A549 (cell line): ENCODE results near the gene PORCN. TPM values are rescaled to one million over a fixed set of nuclear protein-coding genes. Genes with fewer than 3 reads are reported as not detected.

Source experiments
- ATAC-seq, 2 experiments: fragments of 200-7000 bp in 1 of 2; fragments of >200 bp in 1 of 2; cut with Nextera tagmentation in 1 of 2; cut with Tn5 transposase in 1 of 2; 3 replicates each; pipeline versions ENCODE4 v1.8.0 to v1.9.1; 2018 to 2020; ENCODE audit warnings: mild to moderate bottlenecking in 1 of 2, moderate library complexity in 1 of 2
- CTCF ChIA-PET: fragments of 300-600 bp; sonication (Branson Sonifier 250); formaldehyde crosslinking; extraction: SDS; loops from one replicate; lab custom pipeline; 2021; ENCODE audit warnings: antibody characterized with exemption, inconsistent platforms; lab: Yijun Ruan, JAX
- POLR2A ChIA-PET: fragments of 350-600 bp; formaldehyde crosslinking; extraction: SDS; loops from one replicate; lab custom pipeline; 2021; ENCODE audit warnings: antibody characterized with exemption, inconsistent platforms; lab: Yijun Ruan, JAX
- DNase-seq, 2 experiments: peaks; one replicate each; pipeline versions ENCODE4 v3.0.0 to v3.0.0-alpha.2; 2011 to 2016; ENCODE audit warnings: low read depth in 1 of 2, low spot score in 1 of 2
- FAIRE-seq: peaks from 2 replicates; lab custom pipeline; 2011; peaks lifted over from hg19 to GRCh38; lab: Jason Lieb, UNC
- H3K27ac ChIP-seq, 2 experiments: fragments of >200 bp; sonication (Bioruptor Twin); formaldehyde crosslinking; 3 replicates each; pipeline ENCODE4 v1.5.1; 2016 to 2017
- H3K4me1 ChIP-seq: fragments of >200 bp; sonication (Bioruptor Twin); formaldehyde crosslinking; 3 replicates; pipeline ENCODE4 v1.6.1; 2016
- H3K4me2 ChIP-seq: fragments of >200 bp; sonication (Bioruptor Twin); formaldehyde crosslinking; 3 replicates; pipeline ENCODE4 v1.6.1; 2016
- H3K4me3 ChIP-seq: fragments of >200 bp; sonication (Bioruptor Twin); formaldehyde crosslinking; 3 replicates; pipeline ENCODE4 v1.5.1; 2016
- H3K9me3 ChIP-seq: fragments of >200 bp; sonication (Bioruptor Twin); formaldehyde crosslinking; 3 replicates; pipeline ENCODE4 v1.6.1; 2016
- CBX2 ChIP-seq: fragments of 200-600 bp; sonication (generic); IDR thresholded peaks from 2 replicates; pipeline ENCODE4 v1.6.1; 2016; ENCODE audit warnings: low read depth, mild to moderate bottlenecking, borderline replicate concordance
- CEBPB ChIP-seq, 2 experiments: fragments of >200 bp in 1 of 2; sonication (Bioruptor Twin) in 1 of 2; formaldehyde crosslinking in 1 of 2; IDR thresholded peaks; 2 replicates each; pipeline ENCODE4 v1.6.1; 2012 to 2016
- CHD4 ChIP-seq: fragments of 200-600 bp; sonication (generic); IDR thresholded peaks from 2 replicates; pipeline ENCODE4 v1.6.1; 2016; ENCODE audit warnings: antibody characterized with exemption, mild to moderate bottlenecking, borderline replicate concordance
- EHF ChIP-seq: fragments of 250-450 bp; sonication (Bioruptor Pico); IDR thresholded peaks from 2 replicates; pipeline ENCODE4 v1.5.0; 2020; ENCODE audit warnings: mild to moderate bottlenecking
- EHMT2 ChIP-seq: fragments of 200-600 bp; sonication (generic); IDR thresholded peaks from 2 replicates; pipeline ENCODE4 v1.6.1; 2016; ENCODE audit warnings: antibody characterized with exemption, low read depth, mild to moderate bottlenecking, moderate library complexity
- EP300 ChIP-seq, 2 experiments: fragments of >200 bp; sonication (Bioruptor Twin); formaldehyde crosslinking; IDR thresholded peaks; 2 replicates in 1 of 2; 3 replicates in 1 of 2; pipeline ENCODE4 v1.6.1; 2016 to 2017
- ESRRA ChIP-seq: fragments of 150-350 bp; IDR thresholded peaks from 2 replicates; pipeline ENCODE4 v1.6.1; 2014; ENCODE audit warnings: mild to moderate bottlenecking, low read length, borderline replicate concordance
- FOSB ChIP-seq: fragments of 250-450 bp; sonication (Bioruptor Pico); IDR thresholded peaks from 2 replicates; pipeline ENCODE4 v1.5.0; 2020; ENCODE audit warnings: mild to moderate bottlenecking, moderate library complexity
- FOXS1 ChIP-seq: fragments of 250-450 bp; sonication (Bioruptor Pico); IDR thresholded peaks from 2 replicates; pipeline ENCODE4 v1.5.0; 2020; ENCODE audit warnings: mild to moderate bottlenecking, moderate library complexity
- HEYL ChIP-seq: fragments of 250-450 bp; sonication (Bioruptor Pico); IDR thresholded peaks from 2 replicates; pipeline ENCODE4 v1.8.0; 2021; ENCODE audit warnings: mild to moderate bottlenecking, moderate library complexity
- HOXA7 ChIP-seq: fragments of 250-450 bp; sonication (Bioruptor Pico); IDR thresholded peaks from 2 replicates; pipeline ENCODE4 v1.5.0; 2020; ENCODE audit warnings: mild to moderate bottlenecking, moderate library complexity
- JUN ChIP-seq, 2 experiments: fragments of >200 bp; sonication (Bioruptor Twin); formaldehyde crosslinking; IDR thresholded peaks; 2 replicates in 1 of 2; 3 replicates in 1 of 2; pipeline ENCODE4 v1.6.1; 2016 to 2017
- MAX ChIP-seq: IDR thresholded peaks from 2 replicates; pipeline ENCODE4 v1.6.1; 2012
- MYC ChIP-seq: IDR thresholded peaks from 2 replicates; pipeline ENCODE4 v1.6.1; 2012; ENCODE audit warnings: mild to moderate bottlenecking, inconsistent platforms, low read length, improper control_type of control experiment, borderline replicate concordance
- PBX3 ChIP-seq: IDR thresholded peaks from 2 replicates; pipeline ENCODE4 v1.6.1; 2012
- PHF8 ChIP-seq: fragments of 200-600 bp; sonication (generic); IDR thresholded peaks from 2 replicates; pipeline ENCODE4 v1.6.1; 2016; ENCODE audit warnings: low read depth, mild to moderate bottlenecking, antibody characterized with exemption, moderate library complexity, borderline replicate concordance
- RAD21 ChIP-seq, 2 experiments: fragments of >200 bp in 1 of 2; sonication (Bioruptor Twin) in 1 of 2; formaldehyde crosslinking in 1 of 2; IDR thresholded peaks in 1 of 2; conservative IDR thresholded peaks in 1 of 2; 2 replicates in 1 of 2; 3 replicates in 1 of 2; pipeline ENCODE4 v1.6.1; 2012 to 2018; ENCODE audit warnings: inconsistent platforms in 1 of 2
- RARB ChIP-seq: fragments of 250-450 bp; sonication (Bioruptor Pico); IDR thresholded peaks from 2 replicates; pipeline ENCODE4 v1.8.0; 2021; ENCODE audit warnings: mild to moderate bottlenecking, moderate library complexity
- RCOR1 ChIP-seq: fragments of 150-350 bp; IDR thresholded peaks from 2 replicates; pipeline ENCODE4 v1.6.1; 2014; ENCODE audit warnings: antibody characterized with exemption, low read length, low read depth
- SMC3 ChIP-seq: fragments of >200 bp; sonication (Bioruptor Twin); formaldehyde crosslinking; IDR thresholded peaks from 3 replicates; pipeline ENCODE4 v1.6.1; 2018; ENCODE audit warnings: inconsistent platforms
- SREBF2 ChIP-seq: fragments of 450-650 bp; IDR thresholded peaks from 2 replicates; pipeline ENCODE4 v1.6.1; 2014; ENCODE audit warnings: mild to moderate bottlenecking, moderate library complexity
- ZC3H11A ChIP-seq: fragments of 450-650 bp; IDR thresholded peaks from 2 replicates; pipeline ENCODE4 v1.6.1; 2014; ENCODE audit warnings: antibody characterized with exemption, mild to moderate bottlenecking
- ZNF302 ChIP-seq: fragments of 250-450 bp; sonication (Bioruptor Pico); IDR thresholded peaks from 2 replicates; pipeline ENCODE4 v1.9.0; 2021; ENCODE audit warnings: inconsistent platforms, mild to moderate bottlenecking, moderate library complexity
- ZSCAN20 ChIP-seq: fragments of 250-450 bp; sonication (Bioruptor Pico); IDR thresholded peaks from 2 replicates; pipeline ENCODE4 v1.8.0; 2022; ENCODE audit warnings: mild to moderate bottlenecking, moderate library complexity
- WGBS: methylation state at CpG from one replicate; pipeline ENCODE4 v1.1.6; 2017; ENCODE audit errors: missing lambda C conversion rate; 5-methylcytosine and 5-hydroxymethylcytosine counted together
- polyA plus RNA-seq, 4 experiments: library from polyadenylated mRNA; depleted of rRNA in 3 of 4; stranded (reverse); fragments of >200 nt; fragmentation: RNase III in 1 of 4; extraction: RNeasy Plus Mini Kit Qiagen cat#74134 plus additional on column Dnase treatment in 1 of 4; gene quantifications; 2 replicates in 3 of 4; 3 replicates in 1 of 4; pipeline ENCODE4 v1.2.3, GENCODE V29; 2011 to 2017
- TF ChIP-seq, protein P1 (sequence below): fragments of 450-650 bp; IDR thresholded peaks from 2 replicates; pipeline ENCODE4 v1.6.1; 2014; ENCODE audit warnings: antibody characterized with exemption
- TF ChIP-seq, protein P2 (sequence below): fragments of 250-450 bp; sonication (Bioruptor Pico); IDR thresholded peaks from 2 replicates; pipeline ENCODE4 v1.5.0; 2021; ENCODE audit warnings: mild to moderate bottlenecking, moderate library complexity, borderline replicate concordance

PORCN gene
- polyA plus RNA-seq, 2 of the 4 experiments (the other 2 are of a cell fraction) = 9.4 to 18.6 TPM

- FAIRE-seq = no peak
- no peak for ATAC-seq
- no peak for TF ChIP-seq RARB (CRISPR knock-in tag)
- no peak for TF ChIP-seq SMC3
- TF ChIP-seq EHF = no peak
- no peak for TF ChIP-seq ESRRA
- TF ChIP-seq, protein P1, sequence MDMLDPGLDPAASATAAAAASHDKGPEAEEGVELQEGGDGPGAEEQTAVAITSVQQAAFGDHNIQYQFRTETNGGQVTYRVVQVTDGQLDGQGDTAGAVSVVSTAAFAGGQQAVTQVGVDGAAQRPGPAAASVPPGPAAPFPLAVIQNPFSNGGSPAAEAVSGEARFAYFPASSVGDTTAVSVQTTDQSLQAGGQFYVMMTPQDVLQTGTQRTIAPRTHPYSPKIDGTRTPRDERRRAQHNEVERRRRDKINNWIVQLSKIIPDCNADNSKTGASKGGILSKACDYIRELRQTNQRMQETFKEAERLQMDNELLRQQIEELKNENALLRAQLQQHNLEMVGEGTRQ = no peak
- TF ChIP-seq CEBPB (IDR thresholded peaks at IDR 0.05) = no peak
- TF ChIP-seq RCOR1 = no peak
- TF ChIP-seq FOSB = no peak
- TF ChIP-seq ZNF302 (CRISPR knock-in tag) = no peak
- no peak for TF ChIP-seq SREBF2
- TF ChIP-seq ZC3H11A = no peak
- no peak overlapping the region for H3K4me2 ChIP-seq
- CTCF ChIA-PET = no interaction called here
- H3K27ac ChIP-seq = no peak overlapping the region
- H3K9me3 ChIP-seq = no peaks in the 10 kb centered on the region
- DNase-seq = no peak
- H3K4me1 ChIP-seq = no peaks in the 10 kb centered on the region
- no peak overlapping the region for H3K4me3 ChIP-seq
- WGBS = 84% methylated on average over 9 of the region's 9 CpGs
- POLR2A ChIA-PET = no interaction called here
Measured at GRCh38 chrX:48514868-48515460, 6.2 kb downstream of the PORCN start.

DNA sequence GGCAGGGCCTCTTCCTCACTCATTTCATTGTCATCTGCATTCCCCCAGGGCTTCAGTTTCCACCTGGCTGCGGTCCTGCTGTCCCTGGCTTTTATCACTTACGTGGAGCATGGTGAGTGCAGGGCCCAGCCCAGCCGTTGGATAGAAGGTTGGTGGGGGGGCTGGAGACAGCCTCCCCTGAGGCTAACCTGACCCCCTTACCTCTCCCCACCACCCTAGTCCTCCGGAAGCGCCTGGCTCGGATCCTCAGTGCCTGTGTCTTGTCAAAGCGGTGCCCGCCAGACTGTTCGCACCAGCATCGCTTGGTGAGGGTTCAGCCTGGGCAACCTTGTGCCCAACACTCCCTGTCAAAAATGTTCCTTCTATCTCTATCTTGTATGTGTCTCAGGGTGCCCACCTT lies 7.0 kb downstream of the PORCN start:
- H3K4me2 ChIP-seq = no peak overlapping the region
- POLR2A ChIA-PET = no interaction called here
- no peaks in the 10 kb centered on the region for H3K9me3 ChIP-seq
- 91% methylated on average over 9 of the region's 10 CpGs for WGBS
- FAIRE-seq = no peak
- DNase-seq = no peak
- no peak overlapping the region for H3K27ac ChIP-seq
- ATAC-seq = no peak
- no peak overlapping the region for H3K4me3 ChIP-seq
- H3K4me1 ChIP-seq = no peaks in the 10 kb centered on the region
- no peak for TF ChIP-seq MAX
- TF ChIP-seq EHMT2 = no peak
- no peak for TF ChIP-seq PHF8
- TF ChIP-seq CBX2 = no peak
- no peak for TF ChIP-seq RARB (CRISPR knock-in tag)
- TF ChIP-seq HEYL = no peak
- TF ChIP-seq, all 56 proteins: peak for 0
- CTCF ChIA-PET = no interaction called here

DNA sequence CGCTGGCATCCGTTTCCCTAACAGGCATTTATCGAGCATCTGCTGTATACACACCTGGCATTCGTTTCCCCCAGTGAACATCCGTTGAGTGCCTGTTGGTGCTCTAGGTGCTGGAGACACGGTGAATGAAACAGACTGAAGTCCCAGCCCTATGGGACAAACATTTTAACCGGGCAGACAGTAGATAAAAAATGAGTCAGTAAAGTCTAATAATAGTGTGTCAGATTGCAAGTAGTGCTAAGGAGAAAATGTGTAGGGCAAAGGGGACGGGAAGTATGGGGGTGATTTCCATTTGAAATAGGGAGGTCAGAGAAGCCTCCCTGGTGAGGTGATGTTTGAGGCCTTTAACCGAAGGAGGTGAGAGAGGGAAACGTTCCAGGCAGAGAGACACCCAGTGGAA lies 7.5 kb downstream of the PORCN start:
- POLR2A ChIA-PET = no interaction called here
- TF ChIP-seq JUN (IDR thresholded peaks at IDR 0.05) (no peak), CBX2 (no peak), MYC (no peak)
- TF ChIP-seq, all 56 proteins: peak for 0
- no peak overlapping the region for H3K4me2 ChIP-seq
- 0 out of 3 replicates have a peak, but pooled peaks cover 3% of the 10 kb centered on the region for H3K4me1 ChIP-seq
- H3K27ac ChIP-seq = no peak overlapping the region
- DNase-seq (no peak), FAIRE-seq (no peak), ATAC-seq (no peak)
- no peaks in the 10 kb centered on the region for H3K9me3 ChIP-seq
- no peak overlapping the region for H3K4me3 ChIP-seq
- CTCF ChIA-PET = no interaction called here
- 73% methylated on average over 10 of the region's 10 CpGs for WGBS

DNA sequence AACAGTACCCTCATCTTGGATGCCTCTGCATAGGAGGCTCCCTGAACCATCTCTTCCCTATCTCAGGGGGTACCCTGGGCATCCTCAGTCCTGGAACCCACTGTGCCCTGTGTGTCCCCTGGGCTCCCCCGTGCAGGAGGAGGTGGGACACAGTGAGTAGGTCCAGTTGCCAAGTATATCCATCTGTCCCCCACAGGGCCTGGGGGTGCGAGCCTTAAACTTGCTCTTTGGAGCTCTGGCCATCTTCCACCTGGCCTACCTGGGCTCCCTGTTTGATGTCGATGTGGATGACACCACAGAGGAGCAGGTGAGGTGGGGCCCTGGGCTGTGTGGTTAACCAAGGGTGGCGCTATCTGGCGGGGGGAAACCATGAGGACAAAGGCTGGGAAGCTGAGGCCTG lies 8.2 kb downstream of the PORCN start:
- H3K4me1 ChIP-seq = 0 out of 3 replicates have a peak, but pooled peaks cover 3% of the 10 kb centered on the region
- no peak for FAIRE-seq
- DNase-seq = no peak
- 88% methylated on average over 5 of the region's 5 CpGs for WGBS
- no peak overlapping the region for H3K4me3 ChIP-seq
- CTCF ChIA-PET = interaction anchor here (0.6 kb wide), 1 partner anchor 801 kb away, joined by 3 read pairs; no protein-coding TSS in a partner anchor
- ATAC-seq = no peak
- POLR2A ChIA-PET = no interaction called here
- H3K4me2 ChIP-seq = no peak overlapping the region
- H3K9me3 ChIP-seq = no peaks in the 10 kb centered on the region
- H3K27ac ChIP-seq = no peak overlapping the region
- no peak for TF ChIP-seq EP300 (IDR thresholded peaks at IDR 0.05)
- no peak for TF ChIP-seq ZNF302 (CRISPR knock-in tag)
- TF ChIP-seq HOXA7 (CRISPR knock-in tag) = no peak
- TF ChIP-seq ZSCAN20 (CRISPR knock-in tag) = no peak
- TF ChIP-seq RAD21 (conservative IDR thresholded peaks at IDR 0.05 in 1 of 2, IDR thresholded peaks at IDR 0.05 in 1 of 2) = no peak
- TF ChIP-seq, protein P2, sequence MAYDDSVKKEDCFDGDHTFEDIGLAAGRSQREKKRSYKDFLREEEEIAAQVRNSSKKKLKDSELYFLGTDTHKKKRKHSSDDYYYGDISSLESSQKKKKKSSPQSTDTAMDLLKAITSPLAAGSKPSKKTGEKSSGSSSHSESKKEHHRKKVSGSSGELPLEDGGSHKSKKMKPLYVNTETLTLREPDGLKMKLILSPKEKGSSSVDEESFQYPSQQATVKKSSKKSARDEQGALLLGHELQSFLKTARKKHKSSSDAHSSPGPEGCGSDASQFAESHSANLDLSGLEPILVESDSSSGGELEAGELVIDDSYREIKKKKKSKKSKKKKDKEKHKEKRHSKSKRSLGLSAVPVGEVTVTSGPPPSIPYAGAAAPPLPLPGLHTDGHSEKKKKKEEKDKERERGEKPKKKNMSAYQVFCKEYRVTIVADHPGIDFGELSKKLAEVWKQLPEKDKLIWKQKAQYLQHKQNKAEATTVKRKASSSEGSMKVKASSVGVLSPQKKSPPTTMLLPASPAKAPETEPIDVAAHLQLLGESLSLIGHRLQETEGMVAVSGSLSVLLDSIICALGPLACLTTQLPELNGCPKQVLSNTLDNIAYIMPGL (CRISPR knock-in tag) = no peak
- no peak for TF ChIP-seq PBX3
- TF ChIP-seq MYC = no peak
- no peak for TF ChIP-seq HEYL
- TF ChIP-seq RARB (CRISPR knock-in tag) = no peak
- TF ChIP-seq, protein P1 = no peak
- TF ChIP-seq FOXS1 (CRISPR knock-in tag) = no peak
- TF ChIP-seq CEBPB (IDR thresholded peaks at IDR 0.05) = no peak
- TF ChIP-seq CHD4 = no peak
- no peak for TF ChIP-seq FOSB
